HG02885 (cell line): ENCODE results near the gene EPDR1.

Experiments used
- ATAC-seq: cut with Tn5 transposase; IDR thresholded peaks from one replicate; pipeline ENCODE4 v1.9.1; 2021; ENCODE audit warnings: mild to moderate bottlenecking; ENCODE audit not compliant: unreplicated experiment, poor library complexity

EPDR1 gene

GRCh38 chr7:37920305-37920848 is at the start of gene EPDR1:
Gene EPDR1, plus strand, starts transcription at chr7:37920640. Its CDS starts 300 bp downstream, at chr7:37920940.
- peak; percentile 25 for ATAC-seq

GRCh38 chr7:37882086-37882485 is 38.4 kb upstream of the EPDR1 start:
- no peak for ATAC-seq

GRCh38 chr7:37893359-37893758 is 27.1 kb upstream of the EPDR1 start:
- ATAC-seq = no peak

- ATAC-seq = no peak
Measured at GRCh38 chr7:37894671-37895070, 25.8 kb upstream of the EPDR1 start.

GRCh38 chr7:37899712-37900247 is 20.7 kb upstream of the EPDR1 start:
- no peak for ATAC-seq

GRCh38 chr7:37901236-37901827 is 19.1 kb upstream of the EPDR1 start:
- no peak for ATAC-seq

- no peak for ATAC-seq
Measured at GRCh38 chr7:37901890-37902524, 18.4 kb upstream of the EPDR1 start.

- no peak for ATAC-seq
Measured at GRCh38 chr7:37908221-37908788, 12.1 kb upstream of the EPDR1 start.

- no peak for ATAC-seq
Measured at GRCh38 chr7:37912756-37913155, 7.7 kb upstream of the EPDR1 start.

- ATAC-seq = peak; percentile 37
Measured at GRCh38 chr7:37915438-37915837, 5.0 kb upstream of the EPDR1 start.

- ATAC-seq = no peak
Measured at GRCh38 chr7:37916017-37916672, 4.3 kb upstream of the EPDR1 start.

GRCh38 chr7:37916673-37917660 is 3.5 kb upstream of the EPDR1 start, which contains the start of gene SFRP4:
Gene SFRP4, minus strand, starts transcription at chr7:37916817. Its CDS starts 280 bp downstream, at chr7:37916537.
- ATAC-seq = peak; percentile 57

GRCh38 chr7:37918526-37918925 is 1.9 kb upstream of the EPDR1 start:
- no peak for ATAC-seq

GRCh38 chr7:37920849-37921805 is 687 bp downstream of the EPDR1 start:
- peak; percentile 42 for ATAC-seq

GRCh38 chr7:37921876-37922275 is 1.4 kb downstream of the EPDR1 start:
- ATAC-seq = no peak

- ATAC-seq = no peak
Measured at GRCh38 chr7:37923996-37924395, 3.6 kb downstream of the EPDR1 start.

GRCh38 chr7:37924491-37925041 is 4.1 kb downstream of the EPDR1 start:
- no peak for ATAC-seq

GRCh38 chr7:37925620-37926019 is 5.2 kb downstream of the EPDR1 start:
- no peak for ATAC-seq
